ENCODE data around the gene LMNTD1.

The LMNTD1 gene

DNA sequence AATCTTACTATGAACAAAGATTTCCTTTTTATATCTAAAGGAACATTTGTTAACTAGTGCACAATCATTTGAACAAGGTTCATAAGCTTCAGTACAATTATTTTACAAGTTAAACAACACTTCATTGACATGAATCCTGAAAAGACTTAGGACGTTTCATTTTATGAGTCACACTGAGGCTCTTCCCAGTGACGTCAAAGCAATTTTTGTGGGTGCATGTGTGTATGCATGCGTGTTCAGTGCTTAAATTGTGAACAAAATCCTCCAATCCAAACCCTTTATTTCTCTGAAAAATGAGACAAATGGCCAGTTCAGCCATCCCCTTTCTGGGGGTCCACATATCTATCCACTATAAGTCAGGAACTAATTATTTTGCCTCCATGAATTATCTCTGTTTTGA is 2.9 kb downstream of the LMNTD1 start:
- no peak for DNase-seq

DNA sequence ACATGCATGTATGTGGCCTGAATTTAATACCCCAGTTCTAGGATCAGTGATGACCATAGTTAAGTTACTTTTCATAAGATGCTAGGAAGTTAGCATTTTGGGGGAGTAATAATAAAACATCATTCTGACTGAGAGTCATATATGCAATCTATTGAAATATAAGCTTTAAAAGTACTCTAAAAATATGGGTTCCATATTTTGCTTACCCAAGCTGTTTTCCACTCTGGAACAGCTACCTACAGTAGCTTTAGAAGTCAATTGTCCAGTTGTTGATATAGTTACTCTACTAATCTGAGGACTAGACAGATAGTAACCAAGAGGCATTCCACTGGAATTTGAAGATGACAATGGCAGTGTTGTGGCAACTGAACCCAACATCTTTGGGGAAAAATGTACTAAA is 4.0 kb downstream of the LMNTD1 start:
- DNase-seq = no peak

DNA sequence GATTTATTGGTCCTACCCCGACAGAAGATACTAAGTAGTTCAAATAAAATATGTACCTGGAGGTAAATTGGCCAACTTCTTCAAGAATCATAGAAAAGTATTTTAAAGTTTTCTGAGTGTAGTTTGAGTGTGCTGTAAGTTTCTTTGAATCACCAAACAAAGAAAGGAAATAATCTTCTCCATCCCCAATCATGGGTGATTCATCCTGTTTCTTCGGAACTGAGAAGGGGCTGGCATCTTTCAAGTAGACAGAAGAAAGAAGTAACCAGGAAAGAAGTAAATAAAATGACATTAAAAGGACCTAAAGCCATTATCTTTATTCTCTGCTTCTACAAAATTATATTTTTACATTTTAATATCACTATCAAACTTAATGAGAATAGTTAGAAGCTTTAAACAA is 6.8 kb downstream of the LMNTD1 start:
- no peak for DNase-seq

DNA sequence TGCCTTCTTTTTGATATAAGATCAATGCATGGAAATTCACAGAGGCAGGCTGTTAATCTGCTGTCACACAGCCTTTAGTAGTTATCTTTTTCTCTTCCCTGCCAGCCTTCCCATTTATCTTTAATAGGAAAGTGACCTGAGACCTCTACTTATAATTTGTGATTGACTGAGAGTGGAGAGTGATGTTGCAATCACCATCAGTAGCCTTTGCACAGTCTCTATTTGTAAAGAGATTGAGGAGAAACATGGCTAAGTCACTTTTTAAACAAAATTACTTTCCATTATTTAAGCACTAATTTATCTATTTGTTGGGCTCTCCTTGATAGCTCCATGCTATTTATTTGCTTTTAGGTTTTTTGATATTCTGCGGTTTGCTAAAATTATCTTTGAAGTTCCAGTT is 19.9 kb downstream of the LMNTD1 start:
- DNase-seq = no peak

DNA sequence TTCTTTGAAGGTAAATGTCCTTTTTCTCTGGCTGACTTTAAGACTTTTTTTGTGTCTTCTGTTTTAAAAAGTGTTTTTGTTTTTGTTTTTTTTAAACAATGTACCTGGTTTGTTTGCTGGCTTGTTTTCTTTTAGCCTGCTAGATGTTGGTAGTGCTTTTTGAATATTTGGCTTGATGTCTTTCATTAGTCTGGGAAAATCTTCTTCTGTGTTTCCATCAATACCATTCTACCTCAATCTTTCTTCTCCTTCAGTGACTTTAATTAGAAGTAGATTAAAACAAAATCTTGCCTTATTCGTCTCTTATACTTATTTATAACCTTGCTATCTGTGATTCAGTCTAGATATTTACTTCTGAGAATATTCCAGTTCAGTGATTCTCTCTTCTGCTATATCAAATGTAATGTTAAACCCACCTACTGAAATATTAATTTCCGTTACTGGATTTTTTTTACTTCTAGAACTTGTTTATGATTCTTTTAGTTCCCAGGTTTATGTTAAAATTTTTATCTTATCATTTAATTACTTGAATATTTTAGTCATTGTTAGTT is 21.5 kb downstream of the LMNTD1 start:
- no peak for DNase-seq

DNA sequence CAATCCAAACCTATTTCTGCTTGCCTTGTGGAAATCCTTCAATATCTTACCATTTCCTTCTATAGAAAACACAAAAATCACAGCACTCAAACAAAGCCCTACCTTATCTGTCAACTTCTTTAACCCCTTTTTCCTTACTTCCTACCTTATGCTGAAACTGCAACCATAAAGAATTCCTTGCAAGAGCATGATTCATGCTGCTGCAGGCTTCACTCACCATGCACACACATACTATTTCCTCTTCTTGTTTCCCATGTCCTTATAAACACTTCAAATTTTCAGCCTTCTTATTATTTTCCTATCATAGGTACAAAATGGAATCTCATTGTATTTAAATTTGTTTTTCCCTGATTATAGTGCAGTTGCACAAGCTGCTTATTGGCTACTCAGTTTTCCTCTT is 23.3 kb downstream of the LMNTD1 start:
- DNase-seq = no peak

DNA sequence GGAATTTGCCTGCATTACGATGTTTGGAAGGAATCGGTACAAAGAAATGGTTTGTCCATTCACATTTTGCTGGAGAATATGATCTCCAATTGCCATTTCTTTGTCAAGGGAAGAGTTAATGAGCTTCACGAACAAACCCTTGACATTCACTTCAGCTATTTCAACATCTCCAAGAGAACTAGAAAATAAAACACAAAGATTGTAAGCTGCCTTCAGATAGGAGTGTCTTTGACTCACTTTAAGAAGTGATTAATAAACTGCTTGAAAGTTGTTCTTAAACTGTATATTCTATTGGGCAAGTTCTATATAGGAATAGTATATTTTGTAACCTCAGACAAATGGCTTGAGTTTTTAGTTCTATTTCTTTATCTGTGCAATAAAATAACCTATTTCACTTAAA is 26.3 kb downstream of the LMNTD1 start:
- no peak for DNase-seq

DNA sequence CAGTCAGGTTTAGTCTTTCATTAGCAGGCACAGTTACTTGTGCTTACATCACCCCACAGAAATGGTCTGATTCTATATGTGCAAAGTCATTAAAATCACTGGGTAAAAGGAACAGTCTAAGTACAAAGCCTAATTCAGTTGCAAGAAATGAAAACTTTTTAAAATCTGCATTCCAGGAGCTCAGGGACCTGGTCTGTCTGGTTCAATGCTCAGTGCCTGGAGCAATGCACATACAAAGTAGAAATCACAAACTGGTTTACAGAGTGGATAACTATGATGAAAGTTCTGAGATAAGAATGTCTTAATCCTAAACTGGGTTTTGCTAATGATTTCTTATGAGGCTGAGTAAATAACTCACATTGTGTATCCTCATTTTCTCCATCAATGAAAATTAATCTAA is 28.7 kb downstream of the LMNTD1 start:
- no peak for DNase-seq

DNA sequence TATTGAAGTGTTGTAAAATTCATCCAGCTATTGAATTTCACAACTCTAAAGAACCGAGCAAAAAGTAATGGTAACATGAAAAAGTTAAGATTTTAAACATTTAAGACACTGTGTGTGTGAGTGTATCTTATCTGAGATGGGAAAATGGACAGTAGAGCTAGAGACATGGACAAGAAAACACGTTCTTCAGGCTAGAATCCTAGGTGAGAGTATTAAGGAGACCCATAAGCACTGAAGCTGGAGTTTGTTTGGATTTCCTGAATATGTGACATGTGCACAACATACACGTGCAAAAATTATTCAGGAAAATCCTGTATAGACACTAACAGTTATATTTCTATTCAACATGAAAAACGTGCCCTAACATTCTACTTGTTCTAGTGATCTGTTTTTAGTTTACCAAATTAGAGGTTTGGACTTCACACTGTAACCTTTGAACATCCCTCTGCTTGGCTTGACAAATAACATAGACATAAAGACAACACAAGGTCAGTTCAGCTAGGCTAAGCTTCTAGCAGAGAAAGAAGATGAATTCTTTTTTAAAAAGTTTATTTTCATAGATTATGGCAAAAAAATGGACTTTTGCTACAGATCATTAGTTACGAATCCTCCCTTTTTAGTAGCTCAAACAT is 31.3 kb downstream of the LMNTD1 start:
- no peak for DNase-seq

DNA sequence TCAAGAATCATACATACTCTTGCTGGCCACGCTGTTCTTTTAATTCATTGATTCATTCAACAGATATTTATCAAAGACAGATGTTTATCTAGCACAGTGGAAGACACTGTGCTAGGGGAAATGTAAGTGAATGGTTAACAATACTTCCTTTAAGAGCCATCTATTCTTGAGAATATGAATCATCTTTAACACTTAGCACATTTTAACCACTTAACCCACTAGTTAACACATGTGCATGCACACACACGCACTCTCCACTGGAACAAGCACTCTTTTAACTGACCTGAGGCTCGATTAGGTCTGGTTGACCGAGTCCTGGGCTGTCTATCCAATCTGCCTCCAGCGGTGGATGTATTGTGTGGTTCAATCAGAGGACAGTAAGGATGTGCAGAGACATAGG is 34.6 kb downstream of the LMNTD1 start:
- DNase-seq = no peak

DNA sequence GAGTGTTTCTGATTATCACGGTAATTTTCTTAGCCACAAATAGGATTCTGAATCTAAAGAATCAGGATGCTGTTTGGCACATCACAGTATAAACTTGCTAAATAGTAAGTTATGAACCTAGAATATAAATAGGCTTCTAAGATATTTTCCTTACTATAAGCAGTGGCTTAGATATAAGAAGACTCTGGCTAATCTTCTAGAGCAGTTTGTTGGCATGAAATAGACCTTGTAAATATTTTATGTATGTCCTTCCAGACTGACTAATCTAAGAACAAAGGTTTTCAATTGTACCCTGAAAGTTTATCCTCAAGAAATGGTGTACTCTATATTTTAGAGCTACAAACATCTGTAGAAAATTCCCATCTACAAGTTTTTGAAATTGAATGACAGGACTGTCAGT is 48.3 kb downstream of the LMNTD1 start:
- no peak for DNase-seq

DNA sequence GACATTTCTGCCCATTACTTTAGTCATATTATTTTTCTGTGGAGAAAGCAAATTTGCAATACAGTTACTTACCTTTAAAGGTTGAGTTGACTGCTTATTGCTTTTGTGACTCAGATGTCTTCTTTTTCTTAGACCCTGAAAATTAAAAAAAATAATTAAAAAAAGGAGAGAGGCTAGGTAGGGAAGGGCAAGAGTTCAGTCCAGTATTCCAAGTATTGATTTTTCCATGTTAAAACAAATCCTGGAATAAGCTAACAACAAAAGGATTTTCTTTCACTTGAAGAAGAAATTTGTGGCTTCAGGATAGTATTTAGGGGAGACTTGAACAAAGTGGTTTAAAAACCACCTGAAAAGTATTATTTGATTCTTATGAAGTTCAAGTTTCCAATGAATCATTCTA is 49.4 kb downstream of the LMNTD1 start:
- DNase-seq = no peak

DNA sequence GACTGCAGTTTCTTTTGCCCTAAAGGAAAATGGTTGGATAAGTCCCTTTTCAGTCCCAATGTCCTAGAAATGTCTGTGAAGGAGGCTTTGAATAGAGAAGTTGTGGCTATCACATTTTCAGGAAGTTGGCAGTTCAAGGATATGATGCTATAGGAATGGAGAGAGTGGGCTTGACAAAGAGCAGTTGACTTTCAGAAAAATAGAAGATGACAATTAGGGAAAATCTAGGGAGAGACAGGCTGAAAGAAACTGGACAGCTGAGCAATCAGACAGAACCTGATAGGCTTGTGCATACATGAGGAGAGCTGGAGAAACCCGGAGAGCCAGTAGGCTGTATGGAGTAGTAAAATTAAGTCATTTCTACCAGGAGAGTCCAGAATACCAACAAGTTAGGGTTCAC is 50.5 kb downstream of the LMNTD1 start:
- no peak for DNase-seq

DNA sequence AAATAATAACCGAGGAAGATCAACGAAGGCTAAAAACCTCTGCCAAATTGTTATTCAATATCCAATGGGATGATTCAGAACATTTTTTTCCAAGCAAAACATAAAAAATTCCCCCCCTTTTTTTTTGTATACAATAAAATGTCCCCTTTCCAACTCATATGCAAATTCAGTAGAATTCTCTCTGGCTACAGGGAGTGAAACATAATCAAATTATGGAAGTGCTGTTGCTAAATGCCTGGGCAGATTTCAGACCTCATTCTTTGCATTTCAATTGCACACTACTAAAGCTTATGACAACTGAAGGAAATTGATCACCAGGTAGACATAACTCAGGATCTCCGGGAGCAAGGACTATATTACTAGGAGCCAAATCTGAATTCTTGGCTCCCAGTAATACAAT is 51.0 kb downstream of the LMNTD1 start:
- DNase-seq = no peak

DNA sequence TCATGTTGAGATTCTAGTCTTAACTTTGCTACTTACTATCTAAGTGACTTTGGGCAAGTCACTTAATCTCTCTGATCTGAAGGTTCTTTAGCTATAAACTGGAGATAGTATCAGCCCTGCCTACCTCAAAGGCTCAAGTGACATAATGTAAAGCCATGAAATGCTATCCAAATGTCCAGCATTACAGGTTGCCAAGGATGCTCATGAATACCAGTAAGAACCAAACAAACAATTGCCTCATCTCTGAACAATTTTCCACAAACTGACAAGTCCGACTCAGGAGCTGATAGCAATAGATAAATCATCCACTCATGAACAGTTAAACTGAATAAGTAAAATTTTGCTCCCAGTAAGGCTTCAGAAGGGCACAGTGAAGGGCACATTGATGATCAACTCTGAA is 51.5 kb downstream of the LMNTD1 start:
- no peak for DNase-seq

DNA sequence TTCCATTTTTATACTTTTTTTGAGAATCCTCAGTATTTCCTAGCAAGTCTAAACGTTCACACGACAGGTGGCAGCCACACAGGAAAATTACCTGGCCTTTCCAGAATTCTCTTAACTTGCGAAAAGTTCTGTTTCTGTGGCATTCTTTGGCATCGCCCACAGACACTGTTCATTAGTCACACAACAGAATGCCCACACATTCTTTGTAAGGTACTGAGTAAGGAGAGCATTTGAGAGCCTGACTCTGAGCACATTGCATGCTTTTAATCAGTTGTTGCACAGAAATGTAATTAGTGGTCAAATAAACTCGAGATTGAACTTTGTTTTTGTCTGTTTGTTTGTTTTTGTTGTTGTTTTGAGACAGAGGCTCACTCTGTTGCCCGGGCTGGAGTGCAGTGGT is 52.4 kb downstream of the LMNTD1 start:
- DNase-seq = no peak

DNA sequence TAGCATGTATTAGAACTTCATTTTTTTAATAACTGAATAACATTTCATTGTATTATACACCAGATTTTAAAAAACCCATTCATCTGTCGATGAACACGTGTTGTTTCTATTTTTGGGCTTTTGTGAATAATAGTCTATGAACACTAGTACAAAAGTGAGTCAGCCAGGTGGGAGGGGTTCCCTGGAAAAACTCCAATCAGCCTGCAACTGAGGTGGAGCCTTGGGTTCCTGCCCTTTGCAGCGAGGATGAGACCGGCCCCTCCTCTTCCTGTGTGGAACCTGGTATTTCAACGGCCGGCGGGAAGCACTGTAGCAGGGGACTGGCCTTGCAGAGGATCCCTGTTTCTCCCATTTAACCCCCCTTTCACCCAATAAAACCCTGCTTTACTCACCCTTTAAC is 56.1 kb downstream of the LMNTD1 start:
- no peak for DNase-seq

DNA sequence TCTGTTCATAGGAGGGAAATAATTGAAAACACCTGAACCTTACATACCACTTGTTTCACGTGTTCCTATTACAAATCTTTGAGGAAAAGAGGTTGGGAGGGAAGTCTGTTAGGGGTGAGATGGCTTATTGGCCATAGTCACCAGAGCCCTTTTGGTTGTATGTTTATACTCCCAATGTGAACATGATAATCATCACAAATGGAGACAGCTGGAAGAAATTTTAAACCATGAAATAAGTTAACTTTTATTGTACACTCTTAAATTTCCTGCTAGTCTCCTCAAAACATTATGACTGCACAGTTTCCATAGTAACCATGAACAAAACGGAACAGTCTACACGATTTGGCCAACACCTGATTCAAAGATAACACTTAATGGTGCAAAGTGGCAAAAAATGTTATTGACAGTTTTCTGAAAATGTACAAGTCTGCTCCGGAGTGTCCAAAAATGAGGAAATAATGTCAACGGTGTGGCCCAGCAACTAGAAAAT is 56.9 kb downstream of the LMNTD1 start:
- no peak for DNase-seq

DNA sequence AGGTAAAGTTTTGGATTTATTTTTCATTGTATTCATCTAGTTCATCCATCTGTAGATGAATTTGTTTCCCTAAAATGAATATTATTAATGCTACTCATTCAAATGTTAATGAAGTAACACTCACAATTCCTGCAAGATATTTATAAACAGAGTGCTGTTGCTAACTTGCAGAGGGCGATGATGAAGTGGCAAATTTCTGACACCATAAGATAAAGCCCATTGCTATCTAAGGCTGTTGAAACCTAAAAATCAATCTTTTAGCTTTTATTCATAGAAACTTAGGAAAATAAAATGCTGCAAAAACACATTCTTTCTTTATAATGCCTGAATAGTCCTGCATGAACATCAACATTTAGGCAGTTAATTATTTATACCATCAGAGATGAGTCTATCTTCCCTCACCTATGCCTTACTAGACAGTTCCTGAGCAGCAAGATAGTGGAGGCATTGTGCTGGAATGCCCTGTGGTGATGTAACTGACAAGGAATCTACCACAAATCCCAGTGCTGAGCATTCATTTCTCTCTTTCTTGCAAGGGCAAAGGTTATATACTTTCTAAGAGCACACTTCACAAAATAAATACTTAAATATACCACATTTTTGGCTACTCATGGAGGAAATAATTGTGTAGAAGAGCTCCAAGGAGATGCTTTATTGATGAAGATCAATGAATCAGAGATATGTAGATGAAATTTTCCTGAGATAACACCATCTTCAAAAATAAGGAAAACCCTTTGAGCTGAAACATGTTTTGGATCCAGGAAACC is 57.6 kb downstream of the LMNTD1 start:
- DNase-seq = no peak

DNA sequence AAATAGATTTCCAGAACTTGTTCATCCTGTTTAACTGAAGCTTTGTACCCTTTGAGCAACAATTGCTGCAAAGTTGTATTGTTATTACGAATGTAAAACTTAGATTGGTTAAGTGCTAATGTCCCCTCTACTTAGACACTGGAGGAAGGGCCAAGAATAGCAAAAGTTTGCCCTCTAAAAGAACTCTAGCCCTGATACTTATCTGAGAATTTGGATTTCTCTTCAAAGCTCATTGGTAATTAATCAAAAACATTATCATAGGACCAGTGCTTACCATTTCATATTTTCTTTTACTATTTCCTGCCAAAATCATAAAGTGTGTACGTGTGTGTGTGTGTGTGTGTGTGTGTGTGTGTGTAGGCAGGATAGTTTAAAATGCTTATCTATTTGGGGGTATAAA is 58.2 kb downstream of the LMNTD1 start:
- DNase-seq = no peak

DNA sequence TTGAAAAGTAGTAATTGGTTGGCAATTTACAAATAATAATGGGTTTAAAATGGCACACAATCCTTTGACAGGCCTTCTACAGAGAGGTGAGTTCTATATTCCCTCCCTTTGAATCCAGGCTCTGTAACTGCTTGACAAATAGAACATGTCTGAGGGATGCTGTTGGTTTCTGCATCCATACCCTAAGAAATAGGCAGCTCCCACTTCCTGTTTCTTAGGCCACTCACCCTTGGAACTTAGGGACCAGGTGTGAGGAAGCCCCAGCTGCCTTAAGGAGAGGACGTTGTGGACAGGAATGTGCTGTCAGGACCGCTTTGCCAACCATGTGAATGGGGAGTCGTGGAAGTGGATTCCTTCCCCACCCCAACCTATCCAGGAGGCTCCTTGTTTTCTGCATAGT is 59.4 kb downstream of the LMNTD1 start:
- no peak for DNase-seq

DNA sequence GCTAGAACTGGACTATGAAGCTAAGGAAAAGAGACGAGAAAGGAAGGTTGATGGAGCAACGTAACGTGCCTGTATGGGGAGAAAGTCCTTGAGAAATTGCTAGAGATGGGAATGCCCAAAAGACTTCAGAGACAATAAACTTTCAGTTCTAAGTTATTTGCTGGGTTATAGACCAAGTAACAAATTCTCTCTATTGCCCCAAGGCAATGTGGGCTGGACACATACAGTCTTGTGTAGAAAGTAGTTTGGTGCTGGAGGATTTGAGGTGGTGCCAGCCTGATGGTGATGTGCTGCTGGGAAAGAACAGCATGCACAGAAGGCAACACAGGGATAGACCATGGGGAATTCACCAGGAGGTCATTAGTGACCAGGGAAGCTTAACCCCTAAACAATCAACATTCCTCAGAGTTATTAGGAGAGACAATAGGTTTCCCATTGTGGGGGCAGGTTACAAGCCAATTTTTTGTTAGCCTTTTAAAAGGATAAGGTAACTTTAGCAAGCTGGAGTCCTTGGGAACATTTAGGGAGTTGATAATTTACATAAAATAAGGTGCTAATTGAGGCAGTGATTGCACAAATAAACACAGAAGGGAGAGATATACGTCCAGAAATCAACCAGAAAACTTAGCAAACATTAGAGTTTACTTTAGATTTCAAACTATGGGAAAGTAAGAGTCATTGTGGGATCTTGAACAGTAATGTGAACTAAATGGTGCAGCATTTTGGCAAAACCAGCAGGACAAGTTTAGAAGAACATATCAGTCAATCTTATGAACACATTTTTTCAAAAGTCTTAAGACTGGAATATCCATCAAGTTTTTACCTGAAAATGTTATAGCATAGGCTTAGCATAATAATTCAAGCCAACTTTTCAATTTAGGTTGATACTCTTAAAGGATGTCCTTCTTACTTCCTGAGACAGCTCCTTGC is 61.4 kb downstream of the LMNTD1 start:
- DNase-seq = no peak

Measured in NCI-H2107 (cell line).